ENCODE measurements around the gene IGFALS. TPM values are rescaled to one million over a fixed set of nuclear protein-coding genes. Genes with fewer than 3 reads are reported as not detected.

Gene IGFALS
- total RNA-seq, 1 experiment from 2014 or later, result not detected

- intact Hi-C loops (cut with micrococcal nuclease; ENCODE audit: unreplicated experiment), result no loop called here
- POLR2A ChIA-PET (ENCODE audit: unreplicated experiment), result interaction anchor here (0.5 kb wide), 1 partner anchor 48 kb away, joined by 7 read pairs; no protein-coding TSS in a partner anchor
- Histone ChIP-seq H3F3A (ENCODE audit: insufficient read depth, low read depth) (no peaks in the 10 kb centered on the region; the same call in 1 of the 2 replicates), H3K4me1 (replicated peaks; ENCODE audit: insufficient read depth) (no peaks in the 10 kb centered on the region), H3K36me3 (ENCODE audit: low read depth) (no peaks in the 10 kb centered on the region; the same call in none of the 2 replicates), H3K27me3 (ENCODE audit: insufficient read depth, low read depth) (no peaks in the 10 kb centered on the region), H3K9me3 (ENCODE audit: insufficient read depth, low read depth) (no peaks in the 10 kb centered on the region), H3K79me2 (ENCODE audit: low read depth) (no peaks in the 10 kb centered on the region), H3K27ac (no peak overlapping the region), H3K4me3 (no peak overlapping the region), H3K9me2 (ENCODE audit: insufficient read depth) (no peaks in the 10 kb centered on the region), H3K4me2 (no peak overlapping the region), H4K20me1 (ENCODE audit: insufficient read depth) (no peaks in the 10 kb centered on the region; the same call in 1 of the 2 replicates), H2AFZ (no peak overlapping the region)
- no peak for DNase-seq
- no peak for TF ChIP-seq EZH2 (IDR thresholded peaks at IDR 0.05; ENCODE audit: low read depth)
- TF ChIP-seq, protein P1, sequence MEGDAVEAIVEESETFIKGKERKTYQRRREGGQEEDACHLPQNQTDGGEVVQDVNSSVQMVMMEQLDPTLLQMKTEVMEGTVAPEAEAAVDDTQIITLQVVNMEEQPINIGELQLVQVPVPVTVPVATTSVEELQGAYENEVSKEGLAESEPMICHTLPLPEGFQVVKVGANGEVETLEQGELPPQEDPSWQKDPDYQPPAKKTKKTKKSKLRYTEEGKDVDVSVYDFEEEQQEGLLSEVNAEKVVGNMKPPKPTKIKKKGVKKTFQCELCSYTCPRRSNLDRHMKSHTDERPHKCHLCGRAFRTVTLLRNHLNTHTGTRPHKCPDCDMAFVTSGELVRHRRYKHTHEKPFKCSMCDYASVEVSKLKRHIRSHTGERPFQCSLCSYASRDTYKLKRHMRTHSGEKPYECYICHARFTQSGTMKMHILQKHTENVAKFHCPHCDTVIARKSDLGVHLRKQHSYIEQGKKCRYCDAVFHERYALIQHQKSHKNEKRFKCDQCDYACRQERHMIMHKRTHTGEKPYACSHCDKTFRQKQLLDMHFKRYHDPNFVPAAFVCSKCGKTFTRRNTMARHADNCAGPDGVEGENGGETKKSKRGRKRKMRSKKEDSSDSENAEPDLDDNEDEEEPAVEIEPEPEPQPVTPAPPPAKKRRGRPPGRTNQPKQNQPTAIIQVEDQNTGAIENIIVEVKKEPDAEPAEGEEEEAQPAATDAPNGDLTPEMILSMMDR (conservative IDR thresholded peaks at IDR 0.05), result no peak
- no TSS peak for BruUV-seq (replicated peaks)
- CTCF ChIA-PET, result no interaction called here
Observed at GRCh38 chr16:1759511-1759910, 34.0 kb downstream of the IGFALS start.

DNA sequence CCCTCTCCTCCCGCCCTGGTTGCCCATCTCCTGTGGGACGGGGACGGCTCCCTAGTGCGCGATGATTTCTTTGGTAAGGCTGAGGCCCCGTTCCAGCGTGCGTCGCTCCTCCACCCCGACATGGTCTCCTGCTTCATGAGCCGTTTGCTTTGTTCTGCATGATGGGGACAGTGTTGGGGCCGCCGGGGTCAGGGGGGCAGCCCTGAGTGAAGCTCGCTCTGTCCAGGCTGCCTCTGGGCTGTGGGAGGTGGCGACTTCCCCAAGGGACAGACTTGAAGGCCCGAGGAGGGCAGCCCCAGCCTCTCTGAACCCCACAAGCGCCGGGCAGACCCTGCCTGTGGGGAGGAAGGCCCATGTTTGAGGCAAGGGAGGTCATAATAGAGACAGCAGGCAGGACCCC lies 34.6 kb downstream of the IGFALS start:
- TF ChIP-seq EZH2 (IDR thresholded peaks at IDR 0.05; ENCODE audit: low read depth), result no peak
- TF ChIP-seq, protein P1 (conservative IDR thresholded peaks at IDR 0.05), result no peak

DNA sequence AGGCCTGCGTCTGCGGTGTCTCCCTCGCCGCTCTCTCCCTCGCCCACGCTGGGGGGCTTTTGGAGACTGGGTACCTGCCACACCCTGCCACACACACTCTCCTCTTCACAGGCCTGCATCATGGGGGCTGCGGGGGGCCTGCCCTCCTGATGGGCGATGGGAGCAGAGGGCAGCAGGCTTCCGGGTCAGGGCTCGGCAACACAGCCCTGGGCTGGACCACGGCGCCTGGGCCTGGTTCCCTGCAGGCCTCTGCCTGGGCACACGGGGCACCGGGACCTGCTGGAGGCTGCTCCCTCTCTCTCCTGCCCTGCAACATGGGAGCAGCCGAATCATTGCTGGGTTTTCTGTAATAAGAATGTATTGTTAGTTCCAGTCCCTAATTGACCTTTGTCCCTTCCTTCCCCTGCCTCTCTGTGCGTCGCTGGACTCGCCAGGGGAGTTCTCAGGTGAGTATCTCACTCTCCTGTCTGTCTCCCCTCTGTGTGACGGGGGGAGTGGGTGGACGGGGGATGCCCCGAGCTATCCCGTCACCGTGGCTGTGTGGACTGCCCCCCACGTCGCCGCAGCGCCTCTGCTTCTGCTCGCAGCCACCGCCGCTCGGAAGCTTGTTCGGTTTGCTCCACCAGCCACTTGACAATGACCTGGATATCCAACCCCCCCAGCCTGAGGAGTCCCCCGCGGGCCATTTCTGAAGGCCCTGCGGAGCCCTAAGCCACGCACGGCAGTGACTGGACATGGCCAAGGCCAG lies 35.6 kb downstream of the IGFALS start:
- H3K36me3 ChIP-seq (ENCODE audit: low read depth), result no peaks in the 10 kb centered on the region; the same call in none of the 2 replicates
- CTCF ChIA-PET, result no interaction called here

More for the DNA sequence above, 34.6 kb downstream of the IGFALS start:
- Histone ChIP-seq H2AFZ (no peak overlapping the region), H3K9me3 (ENCODE audit: insufficient read depth, low read depth) (no peaks in the 10 kb centered on the region), H3F3A (ENCODE audit: insufficient read depth, low read depth) (no peaks in the 10 kb centered on the region; the same call in 1 of the 2 replicates), H3K79me2 (ENCODE audit: low read depth) (no peaks in the 10 kb centered on the region), H3K4me3 (no peak overlapping the region), H3K9me2 (ENCODE audit: insufficient read depth) (no peaks in the 10 kb centered on the region), H3K36me3 (ENCODE audit: low read depth) (no peaks in the 10 kb centered on the region; the same call in none of the 2 replicates), H4K20me1 (ENCODE audit: insufficient read depth) (no peaks in the 10 kb centered on the region; the same call in 1 of the 2 replicates), H3K27me3 (ENCODE audit: insufficient read depth, low read depth) (no peaks in the 10 kb centered on the region), H3K4me1 (replicated peaks; ENCODE audit: insufficient read depth) (no peaks in the 10 kb centered on the region), H3K27ac (no peak overlapping the region), H3K4me2 (no peak overlapping the region)
- no peak for DNase-seq
- BruUV-seq (replicated peaks), result no TSS peak
- intact Hi-C loops (cut with micrococcal nuclease; ENCODE audit: unreplicated experiment), result no loop called here
- ChIA-PET CTCF (no interaction called here), POLR2A (ENCODE audit: unreplicated experiment) (interaction anchor here (0.5 kb wide), 1 partner anchor 47 kb away, joined by 7 read pairs; no protein-coding TSS in a partner anchor)

More for the DNA sequence above, 35.6 kb downstream of the IGFALS start:
- Histone ChIP-seq H3K27me3 (ENCODE audit: insufficient read depth, low read depth) (no peaks in the 10 kb centered on the region), H3K27ac (no peak overlapping the region), H3K9me2 (ENCODE audit: insufficient read depth) (no peaks in the 10 kb centered on the region), H3K4me2 (no peak overlapping the region), H2AFZ (no peak overlapping the region), H3K9me3 (ENCODE audit: insufficient read depth, low read depth) (no peaks in the 10 kb centered on the region), H3F3A (ENCODE audit: insufficient read depth, low read depth) (no peaks in the 10 kb centered on the region; the same call in 1 of the 2 replicates), H4K20me1 (ENCODE audit: insufficient read depth) (no peaks in the 10 kb centered on the region; the same call in 1 of the 2 replicates), H3K79me2 (ENCODE audit: low read depth) (no peaks in the 10 kb centered on the region), H3K4me1 (replicated peaks; ENCODE audit: insufficient read depth) (no peaks in the 10 kb centered on the region), H3K4me3 (no peak overlapping the region)
- BruUV-seq (replicated peaks), result no TSS peak
- TF ChIP-seq EZH2 (IDR thresholded peaks at IDR 0.05; ENCODE audit: low read depth), result no peak
- TF ChIP-seq, protein P1 (conservative IDR thresholded peaks at IDR 0.05), result no peak
- intact Hi-C loops (cut with micrococcal nuclease; ENCODE audit: unreplicated experiment), result no loop called here
- POLR2A ChIA-PET (ENCODE audit: unreplicated experiment), result no interaction called here
- no peak for DNase-seq
